ENCODE data around the gene GALM. TPM values are rescaled to one million over a fixed set of nuclear protein-coding genes. Genes with fewer than 3 reads are reported as not detected.

Gene GALM
- total and polyA plus RNA-seq, 2 of the 13 experiments (the other 11 are each of a cell fraction or from before 2014, with no cell fraction given): 65.5 to 90.0 TPM

DNA sequence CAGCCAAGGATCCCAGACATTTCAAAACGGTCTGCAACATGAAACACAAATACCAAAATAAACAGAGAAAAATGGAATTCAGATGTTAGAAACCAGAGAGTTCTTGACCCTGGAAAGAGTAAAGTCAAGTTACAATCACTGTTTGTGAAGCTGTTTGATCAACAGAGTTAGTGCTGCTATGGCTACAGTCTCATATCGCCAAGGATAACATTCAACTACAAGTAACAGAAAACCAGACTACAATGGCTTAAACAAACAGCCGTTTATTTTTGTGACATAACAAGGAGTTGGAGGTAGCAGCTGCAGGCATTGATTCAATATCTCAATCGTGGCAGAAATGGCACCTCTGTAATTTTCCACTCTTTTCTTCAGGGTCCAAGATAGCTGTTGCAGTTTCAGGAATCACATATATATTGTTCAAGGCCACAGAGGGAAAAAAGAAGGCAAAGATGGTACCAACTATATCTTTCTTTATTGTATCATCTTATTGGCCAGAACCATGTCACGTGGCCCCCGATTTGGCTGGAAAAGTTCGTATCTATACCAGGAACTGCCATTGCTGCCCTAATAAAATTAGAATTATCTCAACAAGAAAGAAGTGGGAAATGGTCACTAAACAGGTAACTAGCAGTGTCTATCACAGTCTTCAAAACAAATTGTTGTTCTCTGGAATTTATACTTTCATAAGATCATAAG lies 45.5 kb upstream of the GALM start (continued):
- TF ChIP-seq, protein P1, sequence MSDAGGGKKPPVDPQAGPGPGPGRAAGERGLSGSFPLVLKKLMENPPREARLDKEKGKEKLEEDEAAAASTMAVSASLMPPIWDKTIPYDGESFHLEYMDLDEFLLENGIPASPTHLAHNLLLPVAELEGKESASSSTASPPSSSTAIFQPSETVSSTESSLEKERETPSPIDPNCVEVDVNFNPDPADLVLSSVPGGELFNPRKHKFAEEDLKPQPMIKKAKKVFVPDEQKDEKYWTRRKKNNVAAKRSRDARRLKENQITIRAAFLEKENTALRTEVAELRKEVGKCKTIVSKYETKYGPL (CRISPR knock-in tag; IDR thresholded peaks at IDR 0.05): 0 out of 2 replicates have a peak, but pooled peaks have one; percentile 43
- peak; percentile 68 for TF ChIP-seq RFX3 (CRISPR knock-in tag; IDR thresholded peaks at IDR 0.05)
- 0 out of 2 replicates have a peak, but pooled peaks have one; percentile 9 for TF ChIP-seq GATAD2A (CRISPR knock-in tag; IDR thresholded peaks at IDR 0.05)
- TF ChIP-seq RFX1 (IDR thresholded peaks at IDR 0.05): peak; percentile 89
- TF ChIP-seq, protein P2, sequence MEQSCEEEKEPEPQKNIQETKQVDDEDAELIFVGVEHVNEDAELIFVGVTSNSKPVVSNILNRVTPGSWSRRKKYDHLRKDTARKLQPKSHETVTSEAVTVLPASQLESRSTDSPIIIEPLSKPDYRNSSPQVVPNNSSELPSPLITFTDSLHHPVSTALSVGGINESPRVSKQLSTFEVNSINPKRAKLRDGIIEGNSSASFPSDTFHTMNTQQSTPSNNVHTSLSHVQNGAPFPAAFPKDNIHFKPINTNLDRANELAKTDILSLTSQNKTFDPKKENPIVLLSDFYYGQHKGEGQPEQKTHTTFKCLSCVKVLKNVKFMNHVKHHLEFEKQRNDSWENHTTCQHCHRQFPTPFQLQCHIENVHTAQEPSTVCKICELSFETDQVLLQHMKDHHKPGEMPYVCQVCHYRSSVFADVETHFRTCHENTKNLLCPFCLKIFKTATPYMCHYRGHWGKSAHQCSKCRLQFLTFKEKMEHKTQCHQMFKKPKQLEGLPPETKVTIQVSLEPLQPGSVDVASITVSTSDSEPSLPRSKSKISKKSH (CRISPR knock-in tag; IDR thresholded peaks at IDR 0.05; ENCODE audit: borderline replicate concordance): no peak
- peak; percentile 86; the same call in 1 of the 2 replicates for TF ChIP-seq NCOR1 (IDR thresholded peaks at IDR 0.05; ENCODE audit: borderline replicate concordance, low read length)
- no peak for TF ChIP-seq ZNF891 (CRISPR knock-in tag; IDR thresholded peaks at IDR 0.05)
- TF ChIP-seq ZKSCAN5 (CRISPR knock-in tag; IDR thresholded peaks at IDR 0.05): no peak
- TF ChIP-seq, protein P3, sequence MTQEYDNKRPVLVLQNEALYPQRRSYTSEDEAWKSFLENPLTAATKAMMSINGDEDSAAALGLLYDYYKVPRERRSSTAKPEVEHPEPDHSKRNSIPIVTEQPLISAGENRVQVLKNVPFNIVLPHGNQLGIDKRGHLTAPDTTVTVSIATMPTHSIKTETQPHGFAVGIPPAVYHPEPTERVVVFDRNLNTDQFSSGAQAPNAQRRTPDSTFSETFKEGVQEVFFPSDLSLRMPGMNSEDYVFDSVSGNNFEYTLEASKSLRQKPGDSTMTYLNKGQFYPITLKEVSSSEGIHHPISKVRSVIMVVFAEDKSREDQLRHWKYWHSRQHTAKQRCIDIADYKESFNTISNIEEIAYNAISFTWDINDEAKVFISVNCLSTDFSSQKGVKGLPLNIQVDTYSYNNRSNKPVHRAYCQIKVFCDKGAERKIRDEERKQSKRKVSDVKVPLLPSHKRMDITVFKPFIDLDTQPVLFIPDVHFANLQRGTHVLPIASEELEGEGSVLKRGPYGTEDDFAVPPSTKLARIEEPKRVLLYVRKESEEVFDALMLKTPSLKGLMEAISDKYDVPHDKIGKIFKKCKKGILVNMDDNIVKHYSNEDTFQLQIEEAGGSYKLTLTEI (CRISPR knock-in tag; conservative IDR thresholded peaks at IDR 0.05): no peak
- no peak for TF ChIP-seq ZNF839 (CRISPR knock-in tag; IDR thresholded peaks at IDR 0.05; ENCODE audit: borderline replicate concordance)
- TF ChIP-seq KDM5B (CRISPR knock-in tag; IDR thresholded peaks at IDR 0.05; ENCODE audit: borderline replicate concordance): no peak
- no peak for TF ChIP-seq ZNF292 (CRISPR knock-in tag; IDR thresholded peaks at IDR 0.05; ENCODE audit: borderline replicate concordance, low read depth)
- TF ChIP-seq CENPX (CRISPR knock-in tag; IDR thresholded peaks at IDR 0.05): no peak
- no peak for TF ChIP-seq SOX13 (IDR thresholded peaks at IDR 0.05)
- peak in 1 of 2 experiments; percentile 91; a peak in 2 of 4 replicates for TF ChIP-seq SOX13 (CRISPR knock-in tag; conservative IDR thresholded peaks at IDR 0.05 in 1 of 2, IDR thresholded peaks at IDR 0.05 in 1 of 2)
- TF ChIP-seq FOXA3 (CRISPR knock-in tag; IDR thresholded peaks at IDR 0.05): peak; percentile 53; the same call in 1 of the 2 replicates
- peak; percentile 30; the same call in 1 of the 2 replicates for TF ChIP-seq NCOA2 (CRISPR knock-in tag; IDR thresholded peaks at IDR 0.05)
- TF ChIP-seq, protein P4, sequence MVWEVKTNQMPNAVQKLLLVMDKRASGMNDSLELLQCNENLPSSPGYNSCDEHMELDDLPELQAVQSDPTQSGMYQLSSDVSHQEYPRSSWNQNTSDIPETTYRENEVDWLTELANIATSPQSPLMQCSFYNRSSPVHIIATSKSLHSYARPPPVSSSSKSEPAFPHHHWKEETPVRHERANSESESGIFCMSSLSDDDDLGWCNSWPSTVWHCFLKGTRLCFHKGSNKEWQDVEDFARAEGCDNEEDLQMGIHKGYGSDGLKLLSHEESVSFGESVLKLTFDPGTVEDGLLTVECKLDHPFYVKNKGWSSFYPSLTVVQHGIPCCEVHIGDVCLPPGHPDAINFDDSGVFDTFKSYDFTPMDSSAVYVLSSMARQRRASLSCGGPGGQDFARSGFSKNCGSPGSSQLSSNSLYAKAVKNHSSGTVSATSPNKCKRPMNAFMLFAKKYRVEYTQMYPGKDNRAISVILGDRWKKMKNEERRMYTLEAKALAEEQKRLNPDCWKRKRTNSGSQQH (CRISPR knock-in tag; IDR thresholded peaks at IDR 0.05; ENCODE audit: low read depth): no peak
- no peak for TF ChIP-seq SMAD1 (CRISPR knock-in tag; IDR thresholded peaks at IDR 0.05; ENCODE audit: borderline replicate concordance, low read depth)
- no peak for TF ChIP-seq RXRA (CRISPR knock-in tag; IDR thresholded peaks at IDR 0.05)
- TF ChIP-seq IKZF4 (CRISPR knock-in tag; IDR thresholded peaks at IDR 0.05; ENCODE audit: borderline replicate concordance, low read depth, not compliant biosample characterization): no peak

All from HepG2 (cell line).